HG03103 (cell line): Measurements from ENCODE around the gene HTR3A.

Experiments
- ATAC-seq: cut with Tn5 transposase; IDR thresholded peaks from one replicate; pipeline ENCODE4 v1.9.1; 2021; ENCODE audit warnings: low read depth; ENCODE audit not compliant: unreplicated experiment

Gene HTR3A

DNA sequence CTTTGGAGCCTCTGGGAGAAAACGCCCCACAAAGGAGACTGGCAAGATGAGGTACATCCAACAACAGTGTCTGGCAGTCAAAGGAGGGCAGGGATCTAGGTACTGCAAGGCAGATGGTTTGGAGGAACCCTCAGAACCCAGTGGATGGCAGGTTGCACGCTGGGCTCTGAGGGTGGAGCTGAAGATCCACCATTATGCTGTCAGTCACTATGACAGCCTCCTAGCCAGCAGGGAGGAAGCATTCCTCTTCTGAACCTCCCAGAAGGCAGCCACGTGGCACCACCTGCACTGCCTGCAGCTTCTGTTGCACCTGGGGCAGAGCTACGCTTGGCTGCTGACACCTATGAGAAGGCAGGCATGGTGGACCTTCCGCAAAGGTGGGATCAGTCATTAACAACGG, 40.2 kb downstream of the HTR3A start:
- ATAC-seq = no peak

DNA sequence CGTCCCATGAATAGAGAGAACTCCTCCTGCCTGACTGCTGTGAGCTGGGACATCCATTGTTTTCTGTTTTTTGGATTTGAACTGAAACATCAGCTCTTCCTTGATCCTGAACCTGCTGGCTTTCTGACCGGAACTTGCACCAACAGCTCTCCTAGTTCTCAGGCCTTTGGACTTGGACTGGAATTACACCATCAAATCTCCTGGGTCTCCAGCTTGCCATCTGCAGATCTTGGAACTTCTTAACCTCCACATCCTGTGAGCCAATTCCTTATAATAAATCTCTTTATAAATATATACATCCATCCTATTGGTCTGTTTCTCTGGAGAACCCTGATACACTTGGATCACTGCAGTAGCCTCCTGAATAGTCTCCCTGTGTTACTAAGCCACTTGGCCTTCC, 42.1 kb downstream of the HTR3A start:
- ATAC-seq = no peak

DNA sequence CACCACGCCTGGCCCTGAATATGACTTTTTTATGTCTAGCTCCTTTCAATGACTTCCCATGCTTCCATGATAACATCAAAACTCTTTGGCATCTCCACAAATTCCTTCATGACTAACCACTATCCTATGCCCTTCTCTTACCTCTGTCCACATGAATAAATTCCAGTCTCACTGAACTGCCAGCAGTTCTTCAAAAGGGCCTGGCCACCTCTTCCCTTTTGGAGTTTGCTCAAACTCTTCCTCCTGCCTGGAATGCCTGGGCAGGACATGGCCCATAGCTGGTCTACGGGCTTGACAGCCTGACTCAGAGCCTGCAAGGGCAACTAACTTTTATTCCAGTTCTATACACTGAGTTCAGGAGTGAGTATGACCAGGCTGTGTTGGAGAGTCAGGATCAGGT, 42.8 kb downstream of the HTR3A start:
- no peak for ATAC-seq

DNA sequence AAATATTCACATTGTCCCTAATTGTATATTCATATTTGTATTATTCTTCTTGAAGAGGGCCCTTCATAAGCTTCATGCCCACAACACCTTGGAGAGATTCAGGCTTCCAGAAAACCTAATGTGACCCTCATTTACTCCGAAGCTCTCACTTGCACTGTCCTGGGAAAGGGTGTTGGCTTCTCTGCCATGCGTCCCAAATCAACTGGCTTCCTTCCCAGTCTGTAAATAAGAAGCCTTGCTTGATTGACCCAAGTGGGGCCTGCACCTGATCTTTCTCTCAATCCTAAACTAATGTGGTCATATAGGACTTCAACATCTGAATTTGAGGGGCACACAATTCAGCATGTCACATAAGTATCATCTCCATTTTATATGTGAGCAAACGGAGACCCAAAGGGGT, 44.1 kb downstream of the HTR3A start:
- ATAC-seq = no peak

DNA sequence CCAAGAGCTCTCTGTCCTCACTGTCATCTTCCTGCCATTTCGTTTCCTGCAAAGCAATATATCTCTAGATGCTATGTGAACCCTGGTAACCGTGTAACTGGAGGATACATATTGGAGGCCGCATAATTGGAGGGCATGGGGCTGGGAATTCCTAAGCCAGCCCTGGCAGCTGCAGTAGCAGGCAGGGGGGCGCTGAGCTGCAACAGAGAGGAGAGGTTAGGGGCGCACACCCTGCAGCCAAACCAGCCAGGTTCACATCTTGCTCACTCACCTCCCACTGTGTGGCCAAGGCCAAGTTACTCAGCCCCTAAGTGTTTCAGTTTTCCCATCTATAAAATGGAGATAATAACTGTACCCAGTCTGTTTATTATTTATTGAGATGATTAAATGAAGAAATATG, 44.7 kb downstream of the HTR3A start:
- no peak for ATAC-seq

DNA sequence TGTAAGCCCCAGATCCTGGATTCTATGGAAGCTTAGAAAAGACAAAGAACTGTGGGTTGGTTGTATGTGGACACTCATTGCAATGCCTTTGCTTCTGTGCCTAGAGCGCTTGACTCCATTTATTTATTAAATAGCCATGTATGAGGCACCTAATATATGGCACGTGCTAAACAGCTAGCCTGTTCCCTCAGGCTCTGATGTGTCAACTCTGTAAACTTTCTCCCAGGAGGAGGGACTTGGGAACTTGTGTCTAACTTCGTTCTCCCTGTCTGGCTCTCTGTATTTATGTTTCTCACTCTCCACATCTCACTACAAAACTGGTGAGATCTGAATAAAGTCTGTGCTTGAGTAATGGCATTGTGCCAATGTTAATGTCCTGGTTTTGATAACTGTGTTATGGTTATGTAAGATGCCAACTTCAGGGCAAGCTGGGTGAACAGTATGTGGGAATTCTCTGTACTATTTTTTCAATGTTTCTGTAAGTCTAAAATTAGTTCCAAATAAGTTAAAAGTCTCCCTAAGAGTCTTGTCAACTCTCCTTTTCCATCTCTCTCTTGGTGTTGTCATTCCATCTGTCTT, 50.5 kb downstream of the HTR3A start:
- ATAC-seq = no peak

DNA sequence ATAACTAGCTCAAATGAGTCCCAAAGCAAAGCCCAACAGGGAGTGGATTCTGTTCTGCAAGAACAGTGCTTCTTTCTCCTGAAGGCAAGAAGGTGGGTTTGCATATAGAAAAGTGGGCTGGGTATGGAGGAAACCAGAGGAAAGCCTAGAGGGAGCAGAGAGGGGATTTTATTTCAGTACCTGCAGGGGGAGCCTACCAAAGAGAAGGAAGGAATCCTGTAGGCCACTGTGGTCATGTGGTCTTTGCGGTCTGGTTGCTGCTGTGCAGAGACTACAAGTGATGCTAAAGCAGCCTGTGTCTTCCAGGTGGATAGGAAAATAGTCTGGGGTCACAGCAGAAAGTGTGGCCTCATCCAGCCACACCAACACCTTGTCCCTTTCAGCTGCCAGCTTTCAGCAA, 51.4 kb downstream of the HTR3A start:
- ATAC-seq = no peak

DNA sequence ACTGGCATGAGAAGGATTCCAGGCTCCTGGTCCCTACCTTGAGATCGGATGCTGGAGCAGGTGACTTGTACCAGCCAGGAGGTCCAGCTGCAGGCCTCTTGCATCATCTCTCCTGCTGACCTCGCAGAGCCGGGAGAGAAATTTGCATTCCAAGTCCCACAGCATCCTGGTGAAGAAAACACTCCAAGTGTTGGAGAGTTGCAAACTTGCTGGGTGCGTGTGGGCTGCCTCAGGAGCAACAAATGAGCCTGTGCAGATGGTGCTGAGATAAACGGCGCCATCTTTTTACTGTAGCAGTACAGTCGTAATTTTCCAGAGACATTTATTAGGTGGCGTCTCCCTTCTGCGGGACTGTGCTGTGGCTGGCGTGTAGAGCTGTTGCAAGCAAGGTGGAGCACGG, 52.5 kb downstream of the HTR3A start:
- ATAC-seq = no peak

DNA sequence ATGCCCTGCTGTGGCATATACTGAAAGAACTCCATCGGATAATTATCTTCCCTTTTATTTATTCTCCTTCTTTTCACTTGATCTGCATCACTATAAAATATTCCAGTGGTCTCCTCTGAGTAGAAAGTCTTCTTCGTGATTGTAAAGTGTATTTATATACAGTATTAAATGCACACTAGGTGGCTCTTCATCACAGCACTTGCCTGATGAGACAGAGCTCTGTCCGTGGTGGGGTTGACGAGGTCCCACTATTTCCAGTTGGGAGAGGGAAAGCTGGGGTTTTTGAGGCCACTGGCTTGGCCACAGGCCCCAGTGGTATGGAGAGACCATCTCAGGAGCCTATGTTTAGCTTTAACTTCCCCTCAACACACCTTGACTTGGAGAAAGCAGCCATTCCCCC, 53.0 kb downstream of the HTR3A start:
- ATAC-seq = no peak

DNA sequence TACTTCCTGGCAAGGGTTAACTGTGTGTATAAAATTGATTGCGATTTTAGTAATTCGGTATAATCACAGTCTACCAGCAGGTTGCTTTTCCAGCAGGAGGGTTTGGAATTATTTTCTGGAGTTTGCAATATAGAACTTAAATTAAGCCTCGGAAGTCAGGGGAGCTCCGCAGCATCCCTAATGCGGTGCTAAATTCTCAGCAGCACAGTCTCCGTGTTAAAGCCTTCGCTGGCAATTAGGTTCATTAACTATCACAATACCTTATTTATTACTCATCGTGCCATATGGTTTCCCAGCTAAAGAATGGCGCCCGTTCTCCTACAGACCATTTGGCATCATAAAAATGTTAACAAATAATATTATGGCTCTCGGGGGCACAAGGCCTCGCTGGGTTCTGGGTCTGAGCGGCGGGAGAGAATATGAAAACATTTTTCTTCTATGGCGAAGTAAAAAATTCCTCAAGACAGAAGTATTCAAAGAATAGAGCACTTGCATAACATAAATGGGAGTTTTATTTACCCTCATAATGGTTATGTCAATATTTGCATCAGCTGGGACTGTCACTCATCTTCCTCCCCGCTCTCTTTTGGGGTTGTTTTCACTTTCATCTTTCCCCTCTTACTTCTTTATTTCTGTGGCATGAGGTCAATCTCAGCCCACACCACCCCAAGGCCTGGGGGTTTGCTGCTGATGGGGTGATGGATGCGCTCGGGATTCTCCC, 56.5 kb downstream of the HTR3A start:
- no peak for ATAC-seq

DNA sequence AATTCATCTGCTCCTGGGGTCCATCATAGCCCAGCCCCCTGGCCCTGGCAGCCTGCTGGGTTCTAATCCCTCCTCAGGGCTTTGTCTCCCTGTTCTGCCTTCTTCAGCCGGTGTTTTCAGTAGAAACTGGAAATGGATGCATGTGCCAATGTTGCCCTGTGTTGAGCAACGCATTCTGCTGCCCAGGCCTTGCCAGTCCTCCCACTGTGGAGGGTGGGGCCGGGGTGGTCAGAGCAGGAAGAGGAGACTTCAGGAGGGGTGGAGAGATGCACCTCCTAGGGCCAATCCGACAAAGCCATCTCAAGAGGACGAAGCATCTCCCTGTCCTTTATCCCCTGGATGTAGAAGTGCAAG, 57.0 kb downstream of the HTR3A start:
- ATAC-seq = no peak

DNA sequence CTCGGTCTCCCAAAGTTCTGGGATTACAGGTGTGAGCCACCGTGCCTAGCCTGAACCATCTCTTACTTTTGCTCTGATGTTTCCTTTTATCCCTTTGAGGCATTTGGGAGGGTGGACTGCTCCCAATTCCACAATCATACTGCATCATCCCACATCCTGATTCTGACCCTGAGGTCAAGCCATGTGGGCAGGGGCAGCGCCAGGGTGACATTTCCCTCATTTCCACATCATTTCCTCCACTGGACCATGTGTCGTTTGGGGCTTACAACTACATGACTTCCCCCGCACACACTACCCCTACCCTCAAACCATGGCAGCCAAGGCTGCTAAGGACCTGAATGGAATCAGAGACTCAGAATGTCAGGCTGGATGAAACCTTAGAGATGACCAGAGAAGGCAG, 58.2 kb downstream of the HTR3A start:
- no peak for ATAC-seq

DNA sequence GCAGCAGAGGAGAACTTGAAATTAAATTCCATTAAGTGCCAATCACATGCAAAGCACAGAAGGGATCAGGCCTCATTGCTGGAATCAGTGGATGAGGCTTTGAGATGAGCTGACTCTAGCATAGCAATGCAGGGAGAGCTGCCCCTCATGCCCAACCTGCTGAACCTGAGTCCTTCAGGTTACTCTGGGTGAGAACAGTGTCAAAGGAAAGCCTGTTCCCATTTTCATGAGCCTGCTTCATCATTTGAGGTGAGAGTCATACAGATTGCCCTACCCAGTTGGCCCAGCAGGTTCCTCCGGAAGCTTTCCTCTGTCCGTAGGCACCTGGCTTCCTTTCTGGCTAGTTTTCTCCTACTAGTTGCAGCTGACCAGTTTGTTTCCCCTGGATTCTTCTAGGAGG, 58.7 kb downstream of the HTR3A start:
- ATAC-seq = no peak

DNA sequence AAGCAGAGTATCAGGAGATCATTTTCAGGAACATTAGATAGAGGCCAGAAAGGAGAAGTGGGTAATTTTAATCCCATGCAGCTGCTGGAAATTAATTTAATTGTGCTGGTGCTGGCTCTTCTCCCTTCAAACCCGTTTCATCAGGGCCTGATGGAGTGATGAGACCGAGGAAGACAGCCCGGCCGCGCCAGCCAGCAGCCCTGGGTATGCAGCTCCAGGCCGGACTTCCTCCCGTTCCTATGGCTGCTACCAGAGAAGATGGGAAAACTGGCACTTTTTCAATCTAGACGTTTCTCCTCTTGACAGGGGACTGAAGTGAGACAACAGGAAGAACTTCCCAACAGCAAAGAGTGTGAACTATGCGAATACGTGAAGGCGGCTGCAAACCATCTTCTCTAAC, 60.0 kb downstream of the HTR3A start:
- ATAC-seq = no peak

DNA sequence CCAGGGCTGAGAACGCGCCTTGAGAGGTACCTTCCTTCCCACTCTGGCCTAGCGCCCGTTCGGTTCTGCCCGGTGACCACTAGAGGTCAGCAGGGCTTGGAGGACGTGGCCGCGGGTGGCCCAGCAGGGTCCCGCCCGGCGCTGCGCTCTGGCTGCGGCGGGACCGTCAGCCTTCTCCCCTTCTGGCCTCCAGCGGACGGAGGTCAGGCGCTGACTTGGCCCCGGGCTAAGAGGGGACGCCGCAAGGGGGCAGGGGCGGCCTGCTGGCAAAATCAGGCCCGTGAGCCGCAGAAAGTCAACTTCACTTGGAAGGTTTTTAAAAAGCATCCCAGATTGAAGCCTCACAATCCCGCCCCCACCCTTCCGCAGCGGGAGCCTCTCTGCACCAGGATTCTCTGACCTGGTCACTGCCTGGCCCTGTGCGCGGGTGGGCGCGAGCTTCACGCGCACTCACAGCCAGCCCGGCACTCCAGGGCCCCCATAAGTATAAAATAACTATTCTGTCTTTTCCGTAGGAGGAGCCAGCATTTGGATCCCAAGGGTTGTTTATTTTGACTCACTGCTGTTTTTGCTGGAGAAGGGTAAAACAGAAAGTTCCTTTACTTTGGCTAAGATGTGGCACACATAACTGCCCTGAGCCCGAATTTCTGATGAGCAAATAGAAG, 61.4 kb downstream of the HTR3A start:
- ATAC-seq = no peak

DNA sequence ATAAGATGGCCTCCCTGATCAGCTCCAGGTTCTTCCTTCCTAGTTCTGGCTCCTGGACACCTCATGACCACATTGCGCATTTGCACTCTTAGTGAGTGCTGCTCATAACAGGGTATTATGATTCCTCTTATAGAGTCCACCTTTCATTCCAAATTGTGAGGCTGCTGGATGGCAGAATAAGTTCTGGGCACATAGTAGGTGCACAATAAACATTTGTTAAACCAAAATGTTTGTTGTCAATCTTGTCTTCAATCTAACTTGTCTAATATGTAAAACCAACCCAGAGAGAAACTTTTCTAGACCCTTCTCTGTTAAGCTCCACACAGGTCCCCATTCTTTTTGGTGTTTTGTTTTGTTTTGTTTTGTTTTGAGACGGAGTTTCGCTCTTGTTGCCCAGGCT, 62.0 kb downstream of the HTR3A start:
- no peak for ATAC-seq

DNA sequence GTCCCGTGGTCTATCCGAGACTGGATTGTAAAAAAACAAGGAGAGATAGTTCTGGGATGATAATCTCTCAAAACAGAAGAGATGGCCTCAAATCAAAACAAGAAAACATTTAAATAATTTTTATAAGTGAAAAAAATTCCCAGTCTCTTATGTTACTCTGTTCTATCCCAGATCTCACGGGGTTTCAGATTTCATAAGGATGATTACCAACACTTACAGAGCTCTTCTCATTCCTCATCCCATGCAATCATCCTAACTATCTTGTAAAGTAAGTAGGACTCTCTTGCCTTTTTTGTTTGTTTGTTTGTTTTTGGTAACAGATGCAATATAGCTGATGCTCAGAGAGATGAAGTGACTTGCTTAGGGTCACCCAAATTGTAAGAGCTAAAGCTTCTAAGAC, 64.6 kb downstream of the HTR3A start:
- no peak for ATAC-seq
